GM12878 (cell line): Measurements from ENCODE around the gene PCDHGC5. TPM values are rescaled to one million over a fixed set of nuclear protein-coding genes. Genes with fewer than 3 reads are reported as not detected.
A peak's percentile ranks its signal among the peaks of the same experiment; 100 is the strongest.

Experiments used
- ATAC-seq: fragments of 200-7000 bp; cut with Tn5 transposase; 3 replicates; pipeline ENCODE4 v1.9.1; 2020; ENCODE audit warnings: mild to moderate bottlenecking, moderate library complexity
- BruUV-seq: library from RNA; stranded (reverse); fragments of 400-500 nt; replicated peaks from 2 replicates; lab custom pipeline; 2021; lab: Mats Ljungman, UMichigan
- CTCF ChIA-PET: fragments of 300-600 bp; sonication (Branson Sonifier 250); formaldehyde crosslinking; extraction: SDS; loops from one replicate; lab custom pipeline; 2021; ENCODE audit warnings: inconsistent platforms; lab: Yijun Ruan, JAX
- POLR2A ChIA-PET: fragments of 350-600 bp; formaldehyde crosslinking; extraction: SDS; loops from one replicate; lab custom pipeline; 2021; ENCODE audit warnings: inconsistent platforms; lab: Charles Lee
- RAD21 ChIA-PET: fragments of 300-600 bp; sonication (Branson Sonifier 250); formaldehyde crosslinking; loops from one replicate; lab custom pipeline; 2023; ENCODE audit warnings: antibody characterized with exemption; ENCODE audit not compliant: unreplicated experiment; lab: Charles Lee
- SMC1A ChIA-PET: fragments of 300-600 bp; sonication (Branson Sonifier 250); formaldehyde crosslinking; loops from one replicate; lab custom pipeline; 2023; ENCODE audit not compliant: unreplicated experiment, uncharacterized antibody; lab: Charles Lee
- DNase-seq: peaks from one replicate; pipeline ENCODE4 v3.0.0-alpha.2; 2011; ENCODE audit warnings: low read depth, low spot score
- FAIRE-seq: peaks from 3 replicates; lab custom pipeline; 2011; peaks lifted over from hg19 to GRCh38; lab: Jason Lieb, UNC
- H2AFZ ChIP-seq: 2 replicates; pipeline ENCODE4 v1.6.0; 2011; ENCODE audit warnings: low read depth, low read length, control low read depth; ENCODE audit not compliant: control insufficient read depth
- H3K27ac ChIP-seq: 2 replicates; pipeline ENCODE4 v1.5.1; 2011; ENCODE audit warnings: control low read depth; ENCODE audit not compliant: control insufficient read depth, insufficient read depth
- H3K27me3 ChIP-seq, 2 experiments: replicated peaks in 1 of 2; 2 replicates each; pipeline versions ENCODE4 v1.6.0 to v1.6.1; 2011; ENCODE audit warnings: low read length in 1 of 2; ENCODE audit not compliant: control insufficient read depth in 2 of 2, insufficient read depth in 2 of 2
- H3K36me3 ChIP-seq, 2 experiments: 2 replicates each; pipeline ENCODE4 v1.5.1; 2011; ENCODE audit warnings: low read length in 1 of 2; ENCODE audit not compliant: control insufficient read depth in 2 of 2, insufficient read depth in 2 of 2
- H3K4me1 ChIP-seq: 2 replicates; pipeline ENCODE4 v1.6.1; 2011; ENCODE audit warnings: mild to moderate bottlenecking, low read length, moderate library complexity, mixed read lengths; ENCODE audit not compliant: control insufficient read depth, insufficient read depth
- H3K4me2 ChIP-seq: 2 replicates; pipeline ENCODE4 v1.6.0; 2011; ENCODE audit warnings: control low read depth; ENCODE audit not compliant: control insufficient read depth, insufficient read depth
- H3K4me3 ChIP-seq: fragments of 200-600 bp; sonication (generic); 2 replicates; pipeline ENCODE4 v1.5.1; 2016
- H3K79me2 ChIP-seq: 2 replicates; pipeline ENCODE4 v1.6.0; 2011; ENCODE audit warnings: low read length; ENCODE audit not compliant: control insufficient read depth, insufficient read depth
- H3K9ac ChIP-seq: 2 replicates; pipeline ENCODE4 v1.8.0; 2011; ENCODE audit warnings: low read length, control low read depth, mixed read lengths; ENCODE audit not compliant: control insufficient read depth, insufficient read depth
- H3K9me3 ChIP-seq: replicated peaks from 3 replicates; pipeline ENCODE4 v1.5.1; 2011; ENCODE audit warnings: mild to moderate bottlenecking, low read length; ENCODE audit not compliant: control insufficient read depth, insufficient read depth
- H4K20me1 ChIP-seq: 2 replicates; pipeline ENCODE4 v1.6.0; 2011; ENCODE audit not compliant: control insufficient read depth, insufficient read depth
- BRCA1 ChIP-seq: IDR thresholded peaks from 2 replicates; pipeline ENCODE4 v1.6.1; 2011; ENCODE audit warnings: low read depth, low read length, improper control_type of control experiment
- CHD1 ChIP-seq: IDR thresholded peaks from 2 replicates; pipeline ENCODE4 v1.6.1; 2012; ENCODE audit warnings: low read depth, low read length, improper control_type of control experiment
- CTCF ChIP-seq, 3 experiments: IDR thresholded peaks in 2 of 3; conservative IDR thresholded peaks in 1 of 3; 2 replicates each; pipeline ENCODE4 v1.5.1; 2011; ENCODE audit warnings: low read depth in 3 of 3, low read length in 3 of 3, mild to moderate bottlenecking in 3 of 3, control low read depth in 2 of 3, moderate library complexity in 2 of 3, inconsistent platforms in 1 of 3, mixed read lengths in 1 of 3; ENCODE audit not compliant: control insufficient read depth in 2 of 3, insufficient read depth in 1 of 3; ENCODE audit errors: extremely low read depth in 1 of 3
- HDAC6 ChIP-seq: fragments of 200-600 bp; sonication (generic); IDR thresholded peaks from one replicate; pipeline ENCODE4 v1.8.0; 2017; ENCODE audit warnings: antibody characterized with exemption; ENCODE audit not compliant: unreplicated experiment
- MLLT1 ChIP-seq: fragments of 450-650 bp; IDR thresholded peaks from 2 replicates; pipeline ENCODE4 v1.6.1; 2016; ENCODE audit warnings: mild to moderate bottlenecking
- POLR2A ChIP-seq: IDR thresholded peaks from 2 replicates; pipeline ENCODE4 v1.6.1; 2011; ENCODE audit warnings: low read depth, mild to moderate bottlenecking, low read length
- RFX5 ChIP-seq: IDR thresholded peaks from 2 replicates; pipeline ENCODE4 v1.6.1; 2011; ENCODE audit warnings: low read depth, low read length, improper control_type of control experiment
- SIN3A ChIP-seq: IDR thresholded peaks from 2 replicates; pipeline ENCODE4 v1.6.1; 2012; ENCODE audit warnings: low read depth, low read length, improper control_type of control experiment
- WGBS: methylation state at CpG from one replicate; pipeline ENCODE4 v1.1.6; 2016; ENCODE audit warnings: low lambda C conversion rate; ENCODE audit not compliant: insufficient replicate concordance, insufficient coverage; ENCODE audit errors: missing lambda C conversion rate; 5-methylcytosine and 5-hydroxymethylcytosine counted together
- in situ Hi-C: fragments of 300-500 bp; cut with MboI; formaldehyde crosslinking; loops from 9 replicates; pipeline ENCODE4 v1.14.3; 2018; ENCODE audit warnings: mixed read lengths
- intact Hi-C: fragments of 100-400 bp; cut with micrococcal nuclease; formaldehyde crosslinking; loops from one replicate; pipeline ENCODE4 v1.14.2; 2022; ENCODE audit not compliant: unreplicated experiment
- polyA plus RNA-seq, 11 experiments: library from polyadenylated mRNA; depleted of rRNA in 4 of 11; unstranded in 6 of 11; stranded (reverse) in 5 of 11; fragments of >200 nt; fragmentation: Nextera tagmentation in 4 of 11; fragmentation: Illumina TruSeq in 1 of 11; extraction: Ambion mirVana in 4 of 11; extraction: Trizol in 1 of 11; gene quantifications; 1 replicate in 1 of 11; 2 replicates in 10 of 11; pipeline versions ENCODE4 v1.2.1 to v1.2.3, GENCODE V29; 2011 to 2016; ENCODE audit warnings: inconsistent platforms in 2 of 11, missing spikeins in 2 of 11, low read depth in 1 of 11
- total RNA-seq, 4 experiments: library from RNA; depleted of rRNA in 3 of 4; stranded (reverse); fragments of >200 nt in 3 of 4; fragmentation: Illumina TruSeq in 1 of 4; extraction: Trizol in 1 of 4; gene quantifications; 2 replicates each; pipeline versions ENCODE4 v1.2.1 to v1.2.3, GENCODE V29; 2013 to 2021

Gene PCDHGC5
- total and polyA plus RNA-seq, 10 of the 15 experiments (the other 5 are each of a cell fraction or from before 2014, with no cell fraction given) = 0.05 to 0.87 (median 0.18) TPM; not detected in 2

- H3K9me3 ChIP-seq = no peaks in the 10 kb centered on the region
- TF ChIP-seq POLR2A (0 out of 2 replicates have a peak, but pooled peaks have one; percentile 27), SIN3A (peak; percentile 17; the same call in 1 of the 2 replicates), BRCA1 (no peak), HDAC6 (peak; percentile 88), CHD1 (no peak), RFX5 (no peak), CTCF (IDR thresholded peaks at IDR 0.05 in 2 of 3, conservative IDR thresholded peaks at IDR 0.05 in 1 of 3; ENCODE audit: control insufficient read depth in 2 of 3, extremely low read depth in 1 of 3, insufficient read depth in 1 of 3, low read depth in 3 of 3, low read length in 3 of 3) (no peak), MLLT1 (no peak)
- in situ Hi-C loops (loop anchor here (5.0 kb wide), 1 partner anchor 51 kb away; no protein-coding TSS in a partner anchor), intact Hi-C loops (loop anchor here (1.0 kb wide), 1 partner anchor 37 kb away; no protein-coding TSS in a partner anchor)
- H2AFZ ChIP-seq = peak overlapping the region; percentile 90
- peak; percentile 59 for ATAC-seq
- H3K27ac ChIP-seq = no peak overlapping the region; the same call in 1 of the 2 replicates
- ChIA-PET POLR2A (interaction anchor here (1.1 to 1.4 kb wide), 2 partner anchors 33 to 35 kb away, joined by 3 to 4 read pairs; no protein-coding TSS in a partner anchor), SMC1A (interaction anchor here (1.0 to 6.6 kb wide), 17 partner anchors 9 to 106 kb away, joined by 3 to 117 read pairs (median 8); partner anchors contain the start of genes PCDHGA10, PCDHGA11, PCDHGA12 and PCDHGB3), CTCF (interaction anchor here (0.8 to 8.5 kb wide), 28 partner anchors 8 to 158 kb away, joined by 3 to 213 read pairs (median 8); partner anchors contain the start of genes PCDHGA10, PCDHGA11, PCDHGA12 and PCDHGB6), RAD21 (interaction anchor here (0.8 to 4.9 kb wide), 16 partner anchors 8 to 106 kb away, joined by 3 to 109 read pairs (median 12); partner anchors contain the start of genes PCDHGA10, PCDHGA11, PCDHGB3 and PCDHGB7)
- peak overlapping the region; percentile 69 for H3K9ac ChIP-seq
- peak overlapping the region; percentile 80 for H3K4me2 ChIP-seq
- H4K20me1 ChIP-seq = no peaks in the 10 kb centered on the region
- BruUV-seq = TSS peak; percentile 79
- no peaks in the 10 kb centered on the region for H3K36me3 ChIP-seq
- no peak for FAIRE-seq
- no peaks in the 10 kb centered on the region; a peak in 1 of 4 replicates for H3K27me3 ChIP-seq
- H3K4me1 ChIP-seq = peaks cover 19% of the 10 kb centered on the region
- no peak for DNase-seq
- no peaks in the 10 kb centered on the region for H3K79me2 ChIP-seq
- peak overlapping the region; percentile 77 for H3K4me3 ChIP-seq
- 2% methylated on average over 52 of the region's 58 CpGs for WGBS
These were observed 12.6 kb upstream of the PCDHGC5 start for GRCh38 chr5:141476132-141476911.
